HG03439 (cell line): ENCODE data around the gene ADAMTS9.

Source experiments
- ATAC-seq: cut with Tn5 transposase; IDR thresholded peaks from one replicate; pipeline ENCODE4 v1.9.1; 2021; ENCODE audit warnings: mild to moderate bottlenecking, moderate library complexity; ENCODE audit not compliant: unreplicated experiment

ADAMTS9 gene

DNA sequence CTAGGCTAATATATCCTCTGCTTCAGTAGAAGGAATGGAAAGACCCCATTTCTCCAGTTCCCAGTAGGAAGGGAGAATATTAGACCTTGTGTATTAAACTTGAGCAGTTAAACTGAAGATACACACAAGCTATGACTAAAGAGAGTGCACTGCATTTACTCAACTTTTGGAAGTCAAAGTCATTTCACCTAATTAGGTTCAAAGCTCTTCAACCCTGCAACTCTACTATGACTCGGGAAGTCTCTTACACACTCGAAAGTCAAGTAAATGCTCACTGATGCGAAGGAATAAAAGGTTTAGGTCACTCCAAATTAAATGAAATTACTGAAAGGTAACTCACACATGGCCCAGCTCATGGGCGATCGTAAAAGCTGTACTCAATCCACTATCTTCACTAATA, 33.8 kb downstream of the ADAMTS9 start:
- ATAC-seq: no peak

DNA sequence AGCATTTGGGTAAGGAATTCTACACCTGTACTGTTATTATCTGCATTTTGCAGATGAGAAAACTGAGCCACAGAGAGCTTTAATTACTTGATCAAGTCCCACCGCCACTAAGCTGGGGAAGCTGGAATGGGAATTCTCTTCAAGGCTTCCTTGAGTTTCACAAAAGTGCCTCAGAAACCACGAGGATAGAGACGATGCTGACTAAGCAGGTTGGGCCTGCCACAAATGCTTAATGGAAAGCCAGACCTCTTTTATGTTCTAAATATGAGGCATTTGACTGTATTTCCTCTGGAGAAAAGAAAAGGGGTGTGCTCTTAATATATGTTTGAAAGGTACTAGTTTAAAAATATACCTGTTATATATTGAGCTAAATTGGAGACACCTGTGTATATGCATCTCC, 34.7 kb downstream of the ADAMTS9 start:
- no peak for ATAC-seq

DNA sequence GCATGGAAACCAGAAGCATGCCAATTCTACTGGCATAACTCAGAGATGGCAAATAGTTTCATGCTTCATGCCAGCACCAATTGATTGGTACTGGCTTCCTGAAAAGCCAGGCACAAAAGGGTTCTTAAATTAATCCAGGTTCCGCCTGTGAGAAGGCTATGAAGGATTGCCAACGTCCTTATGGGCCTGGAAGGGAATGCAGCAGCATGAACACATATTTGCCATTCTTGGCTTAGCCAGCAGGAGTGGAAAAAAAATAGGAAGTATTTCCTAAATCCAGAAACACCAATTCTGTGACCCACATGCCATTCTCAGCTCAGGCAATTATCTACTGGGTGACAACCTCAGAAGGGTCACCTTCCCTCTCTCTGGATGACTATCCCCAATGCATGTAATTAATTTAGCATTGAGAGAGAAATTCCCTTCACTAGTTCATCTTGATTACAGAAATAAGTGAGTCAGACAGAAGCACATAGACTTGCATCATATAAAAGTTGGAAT, 36.0 kb downstream of the ADAMTS9 start:
- ATAC-seq: no peak

DNA sequence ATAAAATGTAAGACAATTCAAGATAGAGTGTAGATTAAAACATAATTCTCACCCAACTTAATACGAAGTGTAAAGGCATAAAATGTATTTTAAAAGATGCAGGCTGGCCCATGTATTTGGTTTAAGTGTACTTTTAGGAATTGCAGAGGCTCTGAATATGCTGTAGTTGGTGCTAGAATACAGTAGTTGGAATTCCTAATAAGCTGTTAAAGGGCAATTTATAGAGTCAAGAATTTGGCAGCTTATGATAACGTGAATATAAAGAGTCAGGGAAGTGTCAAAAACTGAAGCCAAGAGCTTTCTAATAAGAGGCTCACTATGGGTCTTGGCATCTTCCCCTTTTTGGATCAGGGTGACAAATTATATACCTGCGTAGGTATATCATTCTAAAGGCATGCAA, 36.5 kb downstream of the ADAMTS9 start:
- no peak for ATAC-seq

- no peak for ATAC-seq
Measured at GRCh38 chr3:64650715-64651114, 37.1 kb downstream of the ADAMTS9 start.

- ATAC-seq: no peak
Measured at GRCh38 chr3:64650096-64650622, 37.6 kb downstream of the ADAMTS9 start.

GRCh38 chr3:64648927-64649906, 38.6 kb downstream of the ADAMTS9 start:
- no peak for ATAC-seq

DNA sequence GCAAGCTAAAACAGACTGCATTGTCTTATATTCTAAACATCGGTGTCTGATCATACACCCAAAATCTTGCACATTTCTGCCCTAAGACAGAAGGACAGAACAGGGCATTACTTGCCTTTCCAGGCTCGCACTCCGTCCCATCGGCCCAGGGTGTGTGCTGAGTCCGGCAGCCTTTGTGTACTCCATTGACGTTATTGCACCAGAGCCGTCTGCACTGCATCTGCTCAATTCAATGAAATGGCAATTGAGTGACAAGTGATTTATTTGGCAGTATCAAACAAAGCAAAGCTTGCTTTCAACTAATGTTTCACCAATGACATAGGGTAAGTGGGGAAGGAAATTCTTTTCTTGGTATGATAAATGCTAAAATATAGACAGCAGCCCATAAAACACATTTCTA, 40.0 kb downstream of the ADAMTS9 start:
- no peak for ATAC-seq

- no peak for ATAC-seq
Measured at GRCh38 chr3:64645243-64645642, 42.6 kb downstream of the ADAMTS9 start.

GRCh38 chr3:64644483-64644882, 43.3 kb downstream of the ADAMTS9 start:
- ATAC-seq: no peak

DNA sequence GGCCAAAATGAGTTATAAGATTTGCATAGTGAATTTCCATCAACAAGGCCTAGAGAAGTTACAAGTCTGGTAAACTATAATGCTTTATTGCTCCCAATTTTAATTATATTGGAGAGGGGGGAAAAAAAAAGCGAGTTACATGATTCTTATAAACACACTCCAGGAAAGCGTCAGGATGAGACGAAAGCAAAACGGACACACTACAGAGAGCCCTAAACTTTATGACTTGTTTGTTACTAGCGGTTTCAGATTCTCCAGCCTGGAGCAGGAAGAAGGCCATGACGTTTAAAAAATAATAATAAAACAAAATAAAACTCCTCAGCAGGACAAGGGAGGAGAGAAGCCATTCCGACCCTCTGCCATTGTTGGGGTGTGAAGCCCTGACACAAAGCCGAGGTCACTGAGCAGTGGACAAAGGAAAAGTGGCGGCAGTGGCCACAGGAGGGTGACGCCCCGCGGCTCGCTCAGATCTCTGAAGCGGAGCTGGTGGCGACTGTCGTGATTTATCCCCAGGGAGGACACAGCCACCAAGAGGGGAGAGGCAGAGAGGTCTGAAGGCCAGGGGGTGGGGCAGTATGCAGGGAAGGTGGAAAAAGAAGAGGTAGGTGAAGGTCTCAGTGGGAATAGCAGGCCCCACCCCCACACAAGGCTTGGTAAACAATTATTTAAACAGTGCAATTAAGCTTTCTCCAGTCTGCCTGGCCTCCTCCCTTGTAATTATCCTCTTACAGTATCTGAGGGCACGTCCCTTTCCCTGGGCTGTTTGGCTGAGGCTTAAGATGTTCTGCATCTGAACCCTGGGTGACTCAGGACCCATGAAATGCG, 45.3 kb downstream of the ADAMTS9 start:
- no peak for ATAC-seq

- ATAC-seq: no peak
Measured at GRCh38 chr3:64638981-64639481, 48.8 kb downstream of the ADAMTS9 start.

- no peak for ATAC-seq
Measured at GRCh38 chr3:64638511-64638910, 49.3 kb downstream of the ADAMTS9 start.

DNA sequence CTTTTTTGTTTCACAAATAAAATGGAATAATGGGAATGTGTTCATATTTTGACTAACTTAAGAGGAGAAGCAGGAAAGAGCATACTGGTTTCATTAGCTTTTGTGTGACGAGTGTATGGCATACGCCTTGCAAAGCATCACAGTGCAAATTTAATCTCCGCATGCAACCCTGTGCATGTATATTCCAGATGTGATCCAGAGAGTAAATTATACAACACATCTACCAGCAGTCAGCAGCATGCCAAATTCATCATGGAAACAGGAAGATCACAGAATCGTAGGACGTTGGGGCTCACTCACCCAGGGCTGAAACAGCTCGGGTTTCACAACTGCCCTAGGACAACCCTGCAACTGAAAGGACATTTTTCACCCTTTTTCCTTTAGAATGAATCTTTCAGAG, 53.4 kb downstream of the ADAMTS9 start:
- no peak for ATAC-seq

DNA sequence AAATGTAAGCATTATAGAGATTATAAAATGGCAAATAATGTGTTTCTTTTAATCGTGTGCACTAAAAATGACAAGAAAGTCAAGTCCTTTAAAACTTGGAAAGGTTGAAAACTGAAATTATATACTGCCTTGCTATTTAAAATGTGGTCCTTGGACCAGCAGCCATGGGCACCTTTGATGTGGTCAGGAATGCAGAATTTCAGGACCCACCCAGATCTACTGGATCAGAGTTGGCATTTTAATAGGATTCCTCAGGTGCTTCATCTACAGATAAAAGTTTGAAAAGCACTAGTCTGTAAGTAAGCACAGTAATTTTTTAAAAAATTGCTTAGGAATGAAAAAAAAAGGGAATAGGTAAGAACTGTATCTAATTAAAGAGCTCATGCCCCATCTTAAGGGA, 55.8 kb downstream of the ADAMTS9 start:
- no peak for ATAC-seq

DNA sequence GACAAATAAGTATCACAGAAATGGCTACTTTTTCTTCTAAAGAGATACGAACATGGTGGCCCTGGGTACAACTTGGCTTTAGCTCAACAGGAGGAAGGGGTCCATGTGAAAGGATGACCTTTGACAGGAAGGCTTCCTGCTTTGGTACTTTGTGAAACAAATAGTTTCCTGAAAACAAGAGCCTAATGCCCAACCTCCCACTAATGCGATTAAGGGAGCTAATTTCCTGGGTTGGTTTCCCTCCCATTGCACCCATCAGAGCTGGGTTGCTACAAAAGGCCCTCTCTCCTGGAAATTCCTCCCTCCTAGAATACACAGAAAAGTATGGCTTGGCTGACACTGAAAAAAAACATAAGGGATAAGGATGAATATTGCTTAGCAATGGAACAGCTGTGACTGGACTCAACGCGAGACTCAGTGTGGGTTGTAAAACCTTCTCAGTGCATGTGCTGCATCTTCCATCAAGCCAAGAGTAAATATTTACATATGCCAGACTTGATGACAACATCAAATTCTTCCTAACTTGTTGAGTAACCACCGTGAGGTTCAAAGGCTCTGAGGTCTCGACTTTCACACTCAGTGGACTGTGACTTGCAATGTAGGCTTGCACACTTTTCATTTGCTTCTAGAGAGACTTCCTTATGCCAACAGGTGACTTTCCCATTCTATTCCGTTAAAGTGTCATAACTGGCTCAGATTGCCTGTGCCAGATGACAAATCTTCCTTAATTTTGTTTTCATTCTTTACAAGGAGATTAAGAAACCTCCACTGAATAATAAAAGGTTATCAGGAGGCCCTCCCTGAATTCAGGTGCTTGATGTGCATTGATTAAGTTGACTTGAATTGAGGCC, 60.1 kb downstream of the ADAMTS9 start:
- no peak for ATAC-seq

DNA sequence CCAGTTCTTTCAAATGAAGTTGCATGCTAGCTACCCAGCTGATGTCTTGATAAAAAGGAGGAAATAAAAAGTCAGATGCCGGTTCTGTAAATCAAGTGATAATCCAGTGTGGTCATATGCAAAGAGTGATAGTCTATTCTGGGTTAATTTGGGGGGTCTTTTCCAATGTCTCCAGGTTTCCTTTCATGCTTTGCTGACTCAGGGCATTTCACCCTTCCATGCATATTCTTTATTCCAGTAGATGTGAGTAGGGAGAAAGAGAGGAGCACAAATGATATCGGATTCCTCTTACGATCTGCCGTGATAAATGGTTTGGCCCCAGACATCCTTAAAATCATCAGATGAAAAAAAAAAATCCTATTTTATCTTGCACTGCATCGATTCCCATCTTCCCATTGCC, 60.8 kb downstream of the ADAMTS9 start:
- no peak for ATAC-seq

- ATAC-seq: no peak
Measured at GRCh38 chr3:64625381-64625780, 62.4 kb downstream of the ADAMTS9 start.

DNA sequence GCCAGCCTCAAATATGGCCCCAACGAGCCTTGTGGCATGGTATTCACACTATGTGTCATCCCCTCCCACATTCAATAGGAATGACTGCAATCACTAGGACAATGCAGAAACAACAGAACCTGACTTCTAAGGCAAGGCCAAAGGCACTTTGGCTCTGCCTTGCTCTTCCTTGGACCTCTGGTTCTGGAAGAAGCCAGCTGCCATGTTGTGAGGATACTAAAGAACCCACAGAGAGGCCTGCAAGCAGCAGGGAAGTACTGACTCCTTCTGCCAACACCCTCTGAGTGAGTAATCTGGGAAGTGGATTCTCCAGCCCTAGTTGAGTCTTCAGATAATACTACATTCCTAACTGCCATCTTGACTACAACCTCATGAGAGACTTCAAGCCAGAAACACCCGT, 64.7 kb downstream of the ADAMTS9 start:
- ATAC-seq: no peak

DNA sequence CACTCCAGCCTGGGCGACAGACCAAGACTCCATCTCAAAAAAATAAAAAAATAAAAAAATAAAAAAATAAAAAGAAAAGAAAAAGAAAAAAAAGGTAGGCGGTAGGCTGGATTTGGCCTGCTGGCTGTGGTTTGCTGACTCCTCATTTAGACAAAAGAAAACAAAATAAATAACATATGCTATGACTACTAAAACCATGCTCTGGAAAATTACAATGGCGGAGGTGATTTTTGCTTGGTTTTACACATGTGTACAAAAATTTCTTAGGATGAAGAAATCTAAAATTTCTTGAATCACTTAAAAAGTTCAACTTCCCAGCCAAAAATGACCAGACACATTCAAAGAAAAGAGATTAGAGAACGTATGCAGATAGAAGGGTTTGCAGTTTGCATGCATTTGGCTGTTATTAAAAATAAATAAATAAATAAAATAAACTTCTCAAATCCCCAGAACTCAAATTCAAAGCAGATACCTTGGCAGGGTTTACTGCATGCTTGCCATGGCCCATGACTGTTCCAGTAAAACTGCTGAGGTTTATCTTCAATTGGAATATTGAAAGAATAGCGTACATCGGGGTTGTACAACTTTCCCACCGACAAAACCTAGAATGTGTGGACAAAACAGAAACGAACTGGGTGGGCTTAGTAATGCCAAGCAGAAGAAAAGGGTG, 65.9 kb downstream of the ADAMTS9 start:
- no peak for ATAC-seq
